Karpas-422 (cell line): ENCODE results near the gene POU2AF1. TPM values are rescaled to one million over a fixed set of nuclear protein-coding genes. Genes with fewer than 3 reads are reported as not detected.
"Not testable (repeated sequence)": the region's sequence is repeated elsewhere in the genome, so short reads cannot be mapped to it uniquely, and the experiment has no call there.

Experiments used
- DNase-seq: peaks from one replicate; pipeline ENCODE4 v3.0.0-alpha.2; 2015
- H2AFZ ChIP-seq: fragments of 200-600 bp; sonication (generic); 2 replicates; pipeline ENCODE4 v1.6.1; 2014; ENCODE audit warnings: antibody characterized with exemption, low read length, mixed read lengths
- H3K27ac ChIP-seq: fragments of 200-600 bp; sonication (generic); 2 replicates; pipeline ENCODE4 v1.5.1; 2014; ENCODE audit warnings: mild to moderate bottlenecking, low read length, moderate library complexity
- H3K27me3 ChIP-seq: fragments of 200-600 bp; sonication (generic); 2 replicates; pipeline ENCODE4 v1.6.1; 2014; ENCODE audit warnings: low read length, mixed read lengths
- H3K36me3 ChIP-seq: fragments of 200-600 bp; sonication (generic); 2 replicates; pipeline ENCODE4 v1.6.1; 2014; ENCODE audit warnings: low read length, mixed read lengths; ENCODE audit not compliant: insufficient read depth
- H3K4me1 ChIP-seq: fragments of 200-600 bp; sonication (generic); 2 replicates; pipeline ENCODE4 v1.6.1; 2014; ENCODE audit warnings: mild to moderate bottlenecking, low read length, mixed read lengths
- H3K4me2 ChIP-seq: fragments of 200-600 bp; sonication (generic); 2 replicates; pipeline ENCODE4 v1.6.1; 2014; ENCODE audit warnings: low read length, low read depth, mild to moderate bottlenecking; ENCODE audit not compliant: poor library complexity, severe bottlenecking
- H3K4me3 ChIP-seq: fragments of 200-600 bp; sonication (generic); 2 replicates; pipeline ENCODE4 v1.5.1; 2014; ENCODE audit warnings: mild to moderate bottlenecking, antibody characterized with exemption, low read length, mixed read lengths
- H3K79me2 ChIP-seq: fragments of 200-600 bp; sonication (generic); 2 replicates; pipeline ENCODE4 v1.6.1; 2014; ENCODE audit warnings: mild to moderate bottlenecking, low read length, mixed read lengths
- H3K9ac ChIP-seq: fragments of 200-600 bp; sonication (generic); 2 replicates; pipeline ENCODE4 v1.6.0; 2014; ENCODE audit warnings: low read length
- H3K9me2 ChIP-seq: fragments of 200-600 bp; sonication (generic), shearing (Covaris generic); replicated peaks from 2 replicates; pipeline ENCODE4 v1.6.0; 2014; ENCODE audit warnings: mild to moderate bottlenecking, low read length, moderate library complexity; ENCODE audit not compliant: insufficient read depth
- H3K9me3 ChIP-seq: fragments of 300-700, 200-600 bp; sonication (generic); 2 replicates; pipeline ENCODE4 v1.6.1; 2014; ENCODE audit warnings: low read length, mixed read lengths
- H4K20me1 ChIP-seq: fragments of 200-600 bp; sonication (generic); 2 replicates; pipeline ENCODE4 v1.6.1; 2014; ENCODE audit warnings: mild to moderate bottlenecking, antibody characterized with exemption, low read length, low read depth; ENCODE audit not compliant: insufficient read depth
- total RNA-seq: library from RNA; depleted of rRNA; stranded (reverse); fragments of >200 nt; shearing (Covaris generic); gene quantifications from 2 replicates; pipeline ENCODE4 v1.2.3, GENCODE V29; 2014; ENCODE audit warnings: low replicate concordance

The POU2AF1 gene
- total RNA-seq, 1 experiment from 2014 or later, result 894 TPM

- Histone ChIP-seq H3K4me1 (peaks cover 74% of the 10 kb centered on the region), H4K20me1 (no peaks in the 10 kb centered on the region), H3K27ac (peak overlapping the region; percentile 82), H3K4me3 (peak overlapping the region; percentile 23), H3K79me2 (no peaks in the 10 kb centered on the region), H3K36me3 (peaks cover 5% of the 10 kb centered on the region; the same call in 1 of the 2 replicates), H2AFZ (peak overlapping the region; percentile 11), H3K27me3 (no peaks in the 10 kb centered on the region), H3K9ac (peak overlapping the region; percentile 52), H3K9me2 (no peaks in the 10 kb centered on the region), H3K9me3 (peaks cover 4% of the 10 kb centered on the region; the same call in 1 of the 2 replicates), H3K4me2 (peak overlapping the region; percentile 55)
- DNase-seq, result no peak
Observed at GRCh38 chr11:111397034-111397433, 18.0 kb upstream of the POU2AF1 start.

- H3K4me1 ChIP-seq, result peaks cover 72% of the 10 kb centered on the region
Observed at GRCh38 chr11:111395749-111396148, 16.7 kb upstream of the POU2AF1 start.

GRCh38 chr11:111395081-111395480 is 16.0 kb upstream of the POU2AF1 start:
- no peaks in the 10 kb centered on the region for H3K79me2 ChIP-seq
- H3K9me3 ChIP-seq, result peaks cover 4% of the 10 kb centered on the region; the same call in 1 of the 2 replicates
- no peak overlapping the region for H3K27ac ChIP-seq
- DNase-seq, result no peak
- H3K9me2 ChIP-seq, result no peaks in the 10 kb centered on the region
- H3K4me1 ChIP-seq, result peaks cover 65% of the 10 kb centered on the region
- no peak overlapping the region for H3K4me2 ChIP-seq
- no peak overlapping the region for H3K4me3 ChIP-seq
- no peak overlapping the region for H2AFZ ChIP-seq
- peaks cover 5% of the 10 kb centered on the region; the same call in 1 of the 2 replicates for H3K36me3 ChIP-seq
- H3K9ac ChIP-seq, result no peak overlapping the region
- no peaks in the 10 kb centered on the region for H3K27me3 ChIP-seq
- no peaks in the 10 kb centered on the region for H4K20me1 ChIP-seq

More at GRCh38 chr11:111395749-111396148, 16.7 kb upstream of the POU2AF1 start:
- Histone ChIP-seq H3K9ac (no peak overlapping the region), H3K79me2 (no peaks in the 10 kb centered on the region), H4K20me1 (no peaks in the 10 kb centered on the region), H3K36me3 (peaks cover 5% of the 10 kb centered on the region; the same call in 1 of the 2 replicates), H3K9me3 (peaks cover 4% of the 10 kb centered on the region; the same call in 1 of the 2 replicates), H2AFZ (no peak overlapping the region), H3K27ac (no peak overlapping the region), H3K9me2 (no peaks in the 10 kb centered on the region), H3K4me3 (no peak overlapping the region), H3K27me3 (no peaks in the 10 kb centered on the region), H3K4me2 (no peak overlapping the region)
- DNase-seq, result no peak

GRCh38 chr11:111394147-111394546 is 15.1 kb upstream of the POU2AF1 start:
- not testable (repeated sequence) for H3K4me3 ChIP-seq, H2AFZ ChIP-seq, H3K27me3 ChIP-seq, H4K20me1 ChIP-seq, H3K79me2 ChIP-seq, H3K9me3 ChIP-seq, H3K9me2 ChIP-seq, H3K36me3 ChIP-seq, H3K27ac ChIP-seq, DNase-seq
- H3K4me1 ChIP-seq, result peaks cover 59% of the 10 kb centered on the region
- H3K9ac ChIP-seq, result 0 out of 2 replicates have a peak overlapping the region, but pooled peaks have one; percentile 0
- H3K4me2 ChIP-seq, result peak overlapping the region; percentile 6

GRCh38 chr11:111393585-111393984 is 14.5 kb upstream of the POU2AF1 start:
- no peak overlapping the region for H3K4me3 ChIP-seq
- H3K9me3 ChIP-seq, result no peaks in the 10 kb centered on the region; the same call in 1 of the 2 replicates
- no peaks in the 10 kb centered on the region for H3K9me2 ChIP-seq
- H3K79me2 ChIP-seq, result no peaks in the 10 kb centered on the region
- H3K4me1 ChIP-seq, result peaks cover 59% of the 10 kb centered on the region
- no peaks in the 10 kb centered on the region for H3K27me3 ChIP-seq
- no peak overlapping the region for H2AFZ ChIP-seq
- no peak overlapping the region for H3K27ac ChIP-seq
- H4K20me1 ChIP-seq, result no peaks in the 10 kb centered on the region
- peaks cover under 1% of the 10 kb centered on the region; the same call in 1 of the 2 replicates for H3K36me3 ChIP-seq
- H3K9ac ChIP-seq, result 0 out of 2 replicates have a peak overlapping the region, but pooled peaks have one; percentile 0
- peak overlapping the region; percentile 6 for H3K4me2 ChIP-seq
- DNase-seq, result peak; percentile 85

GRCh38 chr11:111393096-111393495 is 14.0 kb upstream of the POU2AF1 start:
- Histone ChIP-seq H3K4me1 (peaks cover 57% of the 10 kb centered on the region), H3K9me3 (no peaks in the 10 kb centered on the region), H3K27me3 (no peaks in the 10 kb centered on the region), H3K9me2 (no peaks in the 10 kb centered on the region), H3K27ac (no peak overlapping the region), H3K36me3 (no peaks in the 10 kb centered on the region; the same call in 1 of the 2 replicates), H3K79me2 (no peaks in the 10 kb centered on the region), H3K4me3 (no peak overlapping the region), H3K9ac (no peak overlapping the region), H3K4me2 (peak overlapping the region; percentile 6), H2AFZ (no peak overlapping the region), H4K20me1 (no peaks in the 10 kb centered on the region)
- peak; percentile 72 for DNase-seq

- no peaks in the 10 kb centered on the region for H3K27me3 ChIP-seq
Observed at GRCh38 chr11:111392552-111392951, 13.5 kb upstream of the POU2AF1 start.

GRCh38 chr11:111391328-111392124 is 12.5 kb upstream of the POU2AF1 start:
- Histone ChIP-seq H3K36me3 (no peaks in the 10 kb centered on the region; the same call in 1 of the 2 replicates), H3K27ac (no peak overlapping the region), H4K20me1 (no peaks in the 10 kb centered on the region), H3K4me3 (no peak overlapping the region), H3K27me3 (no peaks in the 10 kb centered on the region), H3K79me2 (no peaks in the 10 kb centered on the region), H3K9me2 (no peaks in the 10 kb centered on the region), H3K9me3 (peaks cover 8% of the 10 kb centered on the region; the same call in 1 of the 2 replicates), H2AFZ (no peak overlapping the region), H3K4me1 (peaks cover 41% of the 10 kb centered on the region), H3K4me2 (no peak overlapping the region), H3K9ac (no peak overlapping the region)
- no peak for DNase-seq

More at GRCh38 chr11:111392552-111392951, 13.5 kb upstream of the POU2AF1 start:
- Histone ChIP-seq H3K4me3 (no peak overlapping the region), H3K36me3 (no peaks in the 10 kb centered on the region; the same call in 1 of the 2 replicates), H3K9ac (no peak overlapping the region), H3K9me3 (no peaks in the 10 kb centered on the region), H3K9me2 (no peaks in the 10 kb centered on the region), H4K20me1 (no peaks in the 10 kb centered on the region), H3K27ac (no peak overlapping the region), H3K79me2 (no peaks in the 10 kb centered on the region), H2AFZ (no peak overlapping the region), H3K4me1 (peaks cover 51% of the 10 kb centered on the region), H3K4me2 (no peak overlapping the region)
- no peak for DNase-seq
